HepG2 (cell line): ENCODE data around the gene TRIM27. TPM values are rescaled to one million over a fixed set of nuclear protein-coding genes. Genes with fewer than 3 reads are reported as not detected.

Experiments used
- ATF2 ChIP-seq: sonication (generic); formaldehyde crosslinking; IDR thresholded peaks from 2 replicates; pipeline ENCODE4 v1.4.0; 2020; ENCODE audit warnings: missing genetic modification reagents
- GATAD2A ChIP-seq: IDR thresholded peaks from 2 replicates; pipeline ENCODE4 v1.6.1; 2016
- HMG20B ChIP-seq: conservative IDR thresholded peaks from 2 replicates; pipeline ENCODE4 v1.6.1; 2016; ENCODE audit warnings: missing genetic modification reagents, missing compliant biosample characterization
- JUNB ChIP-seq: sonication (generic); formaldehyde crosslinking; IDR thresholded peaks from 2 replicates; pipeline ENCODE4 v1.8.0; 2022; ENCODE audit warnings: missing genetic modification reagents, mild to moderate bottlenecking, borderline replicate concordance
- KDM2A ChIP-seq: sonication (generic); formaldehyde crosslinking; IDR thresholded peaks from 2 replicates; pipeline ENCODE4 v1.4.0; 2020; ENCODE audit warnings: low read depth, missing genetic modification reagents, borderline replicate concordance
- KDM3A ChIP-seq: IDR thresholded peaks from 2 replicates; pipeline ENCODE4 v1.6.1; 2018; ENCODE audit warnings: low read depth, missing compliant biosample characterization
- LCORL ChIP-seq, 2 experiments: fragments of 450-650 bp in 1 of 2; sonication (generic) in 1 of 2; formaldehyde crosslinking in 1 of 2; IDR thresholded peaks; 2 replicates each; pipeline versions ENCODE4 v1.5.0 to v1.6.1; 2017 to 2020; ENCODE audit warnings: antibody characterized with exemption in 1 of 2, missing genetic modification reagents in 1 of 2
- MBNL3 ChIP-seq: fragments of 250-450 bp; sonication (Bioruptor Pico); conservative IDR thresholded peaks from 2 replicates; pipeline ENCODE4 v1.8.0; 2022; ENCODE audit warnings: mild to moderate bottlenecking, inconsistent platforms
- MYC ChIP-seq: sonication (generic); formaldehyde crosslinking; IDR thresholded peaks from 2 replicates; pipeline ENCODE4 v1.9.0; 2021; ENCODE audit warnings: missing genetic modification reagents, borderline replicate concordance
- NAIF1 ChIP-seq: sonication (generic); formaldehyde crosslinking; IDR thresholded peaks from 2 replicates; pipeline ENCODE4 v1.5.0; 2020; ENCODE audit warnings: mild to moderate bottlenecking, missing genetic modification reagents, borderline replicate concordance
- PHF21A ChIP-seq: sonication (generic); formaldehyde crosslinking; IDR thresholded peaks from 2 replicates; pipeline ENCODE4 v1.5.0; 2020; ENCODE audit warnings: mild to moderate bottlenecking, missing genetic modification reagents
- PPARG ChIP-seq: conservative IDR thresholded peaks from 2 replicates; pipeline ENCODE4 v1.6.1; 2016; ENCODE audit warnings: missing biosample characterization, missing genetic modification reagents
- SMYD3 ChIP-seq: sonication (generic); formaldehyde crosslinking; IDR thresholded peaks from 2 replicates; pipeline ENCODE4 v1.8.1; 2023; ENCODE audit warnings: mild to moderate bottlenecking, missing genetic modification reagents
- TARDBP ChIP-seq: sonication (generic); formaldehyde crosslinking; IDR thresholded peaks from 2 replicates; pipeline ENCODE4 v1.8.0; 2022; ENCODE audit warnings: mild to moderate bottlenecking, missing genetic modification reagents
- TFDP1 ChIP-seq: IDR thresholded peaks from 2 replicates; pipeline ENCODE4 v1.6.1; 2016; ENCODE audit warnings: missing compliant biosample characterization, missing genetic modification reagents, borderline replicate concordance
- ZBTB3 ChIP-seq: sonication (generic); formaldehyde crosslinking; IDR thresholded peaks from 2 replicates; pipeline ENCODE4 v1.4.0; 2020; ENCODE audit warnings: low read depth, mild to moderate bottlenecking, moderate library complexity, missing genetic modification reagents, borderline replicate concordance
- ZGPAT ChIP-seq: IDR thresholded peaks from 2 replicates; pipeline ENCODE4 v1.6.1; 2016; ENCODE audit warnings: mild to moderate bottlenecking
- ZNF335 ChIP-seq: sonication (generic); formaldehyde crosslinking; IDR thresholded peaks from 2 replicates; pipeline ENCODE4 v1.4.0; 2020; ENCODE audit warnings: missing genetic modification reagents
- ZNF431 ChIP-seq: sonication (generic); formaldehyde crosslinking; IDR thresholded peaks from 2 replicates; pipeline ENCODE4 v1.9.0; 2022; ENCODE audit warnings: missing genetic modification reagents, low read depth, mild to moderate bottlenecking, borderline replicate concordance
- ZNF570 ChIP-seq: sonication (generic); formaldehyde crosslinking; IDR thresholded peaks from 2 replicates; pipeline ENCODE4 v1.4.0; 2020; ENCODE audit warnings: mild to moderate bottlenecking, missing genetic modification reagents, borderline replicate concordance
- ZNF619 ChIP-seq: sonication (generic); formaldehyde crosslinking; IDR thresholded peaks from 2 replicates; pipeline ENCODE4 v1.4.0; 2020; ENCODE audit warnings: mild to moderate bottlenecking, missing genetic modification reagents
- ZNF704 ChIP-seq: sonication (generic); formaldehyde crosslinking; IDR thresholded peaks from 2 replicates; pipeline ENCODE4 v1.8.1; 2023; ENCODE audit warnings: mild to moderate bottlenecking, inconsistent platforms, moderate library complexity, missing genetic modification reagents, borderline replicate concordance
- ZNF720 ChIP-seq: sonication (generic); formaldehyde crosslinking; IDR thresholded peaks from 2 replicates; pipeline ENCODE4 v1.4.0; 2020; ENCODE audit warnings: missing genetic modification reagents
- polyA plus RNA-seq, 8 experiments: library from polyadenylated mRNA; depleted of rRNA in 3 of 8; stranded (reverse) in 7 of 8; unstranded in 1 of 8; fragments of >200 nt; fragmentation: Illumina TruSeq in 4 of 8; extraction: Trizol in 4 of 8; gene quantifications; 2 replicates each; pipeline versions ENCODE4 v1.2.1 to v1.2.3, GENCODE V29; 2011 to 2016; ENCODE audit warnings: low read depth in 4 of 8, missing spikeins in 1 of 8, mixed read lengths in 1 of 8; ENCODE audit not compliant: insufficient read depth in 1 of 8
- total RNA-seq, 5 experiments: library from RNA; depleted of rRNA; stranded (reverse); fragments of >200 nt; fragmentation: Illumina TruSeq; extraction: Trizol; gene quantifications; 2 replicates each; pipeline ENCODE4 v1.2.3, GENCODE V29; 2016; ENCODE audit warnings: low read depth in 1 of 5

Gene TRIM27
- total and polyA plus RNA-seq, 2 of the 13 experiments (the other 11 are each of a cell fraction or from before 2014, with no cell fraction given): 88.6 to 112 TPM

- TF ChIP-seq ZGPAT (CRISPR knock-in tag) (peak; percentile 89), ZNF720 (0 out of 2 replicates have a peak, but pooled peaks have one; percentile 48), JUNB (no peak), ZNF335 (CRISPR knock-in tag) (no peak), ZNF570 (CRISPR knock-in tag) (no peak), KDM3A (CRISPR knock-in tag) (0 out of 2 replicates have a peak, but pooled peaks have one; percentile 58), ZNF704 (CRISPR knock-in tag) (no peak), LCORL (IDR thresholded peaks at IDR 0.05) (no peak), LCORL (CRISPR knock-in tag; IDR thresholded peaks at IDR 0.05) (peak; percentile 37; the same call in 1 of the 2 replicates), NAIF1 (0 out of 2 replicates have a peak, but pooled peaks have one; percentile 3), PPARG (CRISPR knock-in tag) (peak; percentile 66), ATF2 (CRISPR knock-in tag) (peak; percentile 39; the same call in 1 of the 2 replicates), SMYD3 (0 out of 2 replicates have a peak, but pooled peaks have one; percentile 85), PHF21A (CRISPR knock-in tag) (peak; percentile 73; the same call in 1 of the 2 replicates), KDM2A (CRISPR knock-in tag) (peak; percentile 66), GATAD2A (peak; percentile 82), TARDBP (CRISPR knock-in tag) (0 out of 2 replicates have a peak, but pooled peaks have one; percentile 69), ZNF431 (CRISPR knock-in tag) (no peak), MBNL3 (CRISPR knock-in tag) (no peak), MYC (0 out of 2 replicates have a peak, but pooled peaks have one; percentile 7), TFDP1 (CRISPR knock-in tag) (peak; percentile 47; the same call in 1 of the 2 replicates), ZNF619 (no peak), HMG20B (CRISPR knock-in tag) (peak; percentile 52; the same call in 1 of the 2 replicates), ZBTB3 (0 out of 2 replicates have a peak, but pooled peaks have one; percentile 22)
Measured at GRCh38 chr6:28953039-28953584, 29.3 kb upstream of the TRIM27 start (continued).
